COLO668 (cell line): Measurements from ENCODE around the gene FAM20C.
"Not testable (repeated sequence)": the region's sequence is repeated elsewhere in the genome, so short reads cannot be mapped to it uniquely, and the experiment has no call there.

ENCODE experiments used
- DNase-seq: peaks from one replicate; lab custom pipeline; 2025; ENCODE audit not compliant: unreplicated experiment; lab: John Stamatoyannopoulos, UW

Gene FAM20C

DNA sequence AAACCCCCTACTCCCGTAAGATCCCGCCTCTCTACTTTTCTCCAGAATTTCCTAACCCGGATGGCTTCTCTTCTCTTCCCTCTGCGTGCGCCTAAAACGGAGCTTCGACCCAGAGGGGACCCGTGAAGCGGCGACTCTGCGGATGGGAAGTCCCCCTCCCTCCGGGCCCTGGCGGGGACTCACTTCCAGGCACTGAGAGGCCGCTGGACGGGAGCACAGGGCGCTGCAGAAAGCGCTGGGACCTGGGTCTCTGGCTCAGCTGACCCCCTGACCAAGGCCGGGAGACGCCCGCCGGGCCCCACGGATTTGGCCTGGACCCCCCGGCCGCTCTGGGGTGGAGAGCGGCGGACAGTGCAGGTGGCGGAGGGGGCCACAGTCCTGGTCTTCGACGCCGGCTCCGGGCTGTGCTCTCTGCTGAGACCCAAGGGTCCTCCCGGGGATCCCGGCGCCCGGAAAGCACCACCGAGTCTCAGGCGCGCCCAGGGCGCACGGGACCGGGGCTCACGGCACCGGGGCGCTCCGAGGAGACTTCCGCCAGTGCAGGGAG, 96.9 kb downstream of the FAM20C start:
- DNase-seq, result no peak

- no peak for DNase-seq
These were observed 97.6 kb downstream of the FAM20C start, which contains the start of gene FOXL3 for GRCh38 chr7:289756-290553. Gene FOXL3, plus strand, starts transcription at chr7:290170. Its CDS starts 0 bp downstream, at chr7:290170.

DNA sequence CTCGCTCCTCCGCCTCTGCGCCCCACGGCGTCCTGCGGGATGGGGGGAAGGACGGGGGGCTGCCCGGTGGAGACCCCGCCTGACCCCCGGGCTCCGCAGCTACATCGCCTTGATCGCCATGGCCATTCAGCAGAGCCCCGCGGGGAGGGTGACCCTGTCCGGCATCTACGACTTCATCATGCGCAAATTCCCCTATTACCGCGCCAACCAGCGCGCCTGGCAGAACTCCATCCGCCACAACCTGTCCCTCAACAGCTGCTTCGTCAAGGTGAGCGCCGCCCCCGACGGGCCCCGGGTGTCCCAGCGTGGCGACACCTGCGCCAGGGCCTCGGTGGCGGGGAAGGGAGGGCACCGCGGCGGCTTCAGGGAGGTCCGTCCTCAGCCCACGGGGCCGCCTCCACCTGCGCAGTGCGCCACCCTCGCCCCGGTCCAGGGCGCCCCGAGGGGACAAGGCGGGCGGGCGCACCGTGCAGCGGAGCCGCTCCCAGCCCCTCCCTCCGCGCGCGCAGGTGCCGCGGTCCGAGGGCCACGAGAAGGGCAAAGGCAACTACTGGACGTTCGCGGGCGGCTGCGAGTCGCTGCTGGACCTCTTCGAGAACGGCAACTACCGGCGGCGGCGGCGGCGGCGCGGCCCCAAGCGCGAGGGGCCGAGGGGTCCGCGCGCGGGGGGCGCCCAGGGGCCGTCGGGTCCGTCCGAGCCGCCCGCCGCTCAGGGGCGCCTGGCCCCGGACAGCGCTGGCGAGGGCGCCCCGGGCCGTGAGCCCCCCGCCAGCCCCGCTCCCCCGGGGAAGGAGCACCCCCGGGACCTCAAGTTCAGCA, 98.4 kb downstream of the FAM20C start:
- DNase-seq, result no peak

DNA sequence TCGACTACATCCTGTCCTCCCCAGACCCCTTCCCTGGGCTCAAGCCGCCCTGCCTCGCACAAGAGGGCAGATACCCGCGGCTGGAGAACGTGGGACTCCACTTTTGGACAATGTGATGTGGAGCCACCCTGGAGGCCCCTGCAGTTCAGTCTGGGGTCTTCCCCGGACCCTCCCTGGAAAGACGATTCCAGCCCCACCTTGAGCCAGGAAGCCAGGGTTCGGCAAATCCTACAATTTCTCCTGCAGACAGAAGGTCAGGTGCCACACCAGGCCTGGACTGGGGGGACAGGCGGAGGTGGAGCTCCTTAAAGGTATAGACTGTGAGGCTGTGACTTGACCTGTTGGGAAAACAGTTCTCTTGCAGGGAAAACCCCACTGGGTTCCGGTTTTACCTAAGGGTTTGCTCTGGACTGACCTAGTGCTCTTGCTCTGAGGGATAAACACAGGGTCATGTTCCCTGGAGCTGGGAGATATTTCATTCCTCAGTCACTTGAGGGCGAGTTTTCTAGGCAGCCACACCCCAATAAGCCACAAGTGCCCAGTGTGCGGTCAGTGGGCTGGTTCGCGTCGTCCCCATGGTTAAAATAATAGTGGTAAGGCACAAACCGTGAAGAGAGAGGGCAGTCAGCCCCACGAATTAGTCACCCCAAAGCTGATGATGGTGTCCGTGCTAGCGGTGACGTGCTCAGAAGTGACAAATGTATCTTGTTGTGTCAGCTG, 99.2 kb downstream of the FAM20C start:
- DNase-seq, result no peak

DNA sequence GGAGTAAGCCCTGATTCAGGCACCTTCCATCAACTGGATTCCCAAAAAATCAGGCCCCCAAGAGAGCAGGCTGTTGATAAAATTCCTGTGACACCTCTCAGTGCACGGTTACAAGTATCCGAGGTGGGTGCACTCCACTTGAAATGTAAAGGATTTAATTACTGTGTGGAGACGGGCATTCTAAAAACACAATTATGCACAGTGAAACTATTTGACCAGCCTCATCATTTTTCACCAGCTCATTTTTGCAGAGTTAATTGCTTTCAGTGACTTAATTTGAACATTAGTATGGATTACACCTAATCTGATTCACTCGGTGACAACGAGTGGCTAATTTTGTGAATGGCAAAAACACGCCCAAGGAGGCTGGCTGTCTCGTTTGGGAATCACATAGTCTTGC, 99.9 kb downstream of the FAM20C start:
- DNase-seq, result no peak

GRCh38 chr7:292826-293225, 100.5 kb downstream of the FAM20C start:
- DNase-seq, result no peak

GRCh38 chr7:293681-294439, 101.5 kb downstream of the FAM20C start:
- no peak for DNase-seq

DNA sequence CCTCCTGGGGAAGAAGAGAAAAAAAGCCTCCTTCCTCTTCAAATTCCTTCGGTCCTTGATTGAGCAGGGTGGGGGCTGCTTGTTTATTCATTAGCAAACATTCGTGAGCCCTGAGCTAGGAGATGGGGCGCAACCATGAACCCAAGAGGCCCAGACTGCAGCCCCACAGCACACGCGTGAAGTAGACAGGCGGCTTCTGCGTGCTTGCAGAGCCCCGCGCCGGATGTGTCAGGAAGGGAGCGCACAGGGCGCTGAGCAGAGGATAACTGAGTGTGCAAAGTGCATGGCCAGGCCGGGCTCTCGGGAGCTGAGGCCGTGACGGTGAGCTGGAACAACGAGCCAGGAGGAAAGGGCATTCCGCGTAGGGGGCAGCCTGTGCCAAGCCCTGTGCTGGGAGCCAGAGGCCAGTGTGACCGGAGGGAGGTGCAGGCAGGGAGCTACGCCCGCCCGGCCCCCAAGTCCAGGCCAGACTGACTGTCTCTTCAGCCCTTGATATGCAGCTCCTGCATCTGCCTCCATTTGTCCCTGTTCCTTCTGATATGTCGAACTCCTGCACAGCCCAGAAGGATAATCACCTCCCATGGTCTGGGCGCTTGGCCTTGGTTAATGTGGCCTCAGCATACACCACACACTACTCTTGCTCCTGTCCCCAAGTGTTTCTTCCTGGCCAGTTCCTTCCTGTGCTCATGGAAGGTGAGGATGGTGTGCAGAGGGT, 102.2 kb downstream of the FAM20C start:
- no peak for DNase-seq

DNA sequence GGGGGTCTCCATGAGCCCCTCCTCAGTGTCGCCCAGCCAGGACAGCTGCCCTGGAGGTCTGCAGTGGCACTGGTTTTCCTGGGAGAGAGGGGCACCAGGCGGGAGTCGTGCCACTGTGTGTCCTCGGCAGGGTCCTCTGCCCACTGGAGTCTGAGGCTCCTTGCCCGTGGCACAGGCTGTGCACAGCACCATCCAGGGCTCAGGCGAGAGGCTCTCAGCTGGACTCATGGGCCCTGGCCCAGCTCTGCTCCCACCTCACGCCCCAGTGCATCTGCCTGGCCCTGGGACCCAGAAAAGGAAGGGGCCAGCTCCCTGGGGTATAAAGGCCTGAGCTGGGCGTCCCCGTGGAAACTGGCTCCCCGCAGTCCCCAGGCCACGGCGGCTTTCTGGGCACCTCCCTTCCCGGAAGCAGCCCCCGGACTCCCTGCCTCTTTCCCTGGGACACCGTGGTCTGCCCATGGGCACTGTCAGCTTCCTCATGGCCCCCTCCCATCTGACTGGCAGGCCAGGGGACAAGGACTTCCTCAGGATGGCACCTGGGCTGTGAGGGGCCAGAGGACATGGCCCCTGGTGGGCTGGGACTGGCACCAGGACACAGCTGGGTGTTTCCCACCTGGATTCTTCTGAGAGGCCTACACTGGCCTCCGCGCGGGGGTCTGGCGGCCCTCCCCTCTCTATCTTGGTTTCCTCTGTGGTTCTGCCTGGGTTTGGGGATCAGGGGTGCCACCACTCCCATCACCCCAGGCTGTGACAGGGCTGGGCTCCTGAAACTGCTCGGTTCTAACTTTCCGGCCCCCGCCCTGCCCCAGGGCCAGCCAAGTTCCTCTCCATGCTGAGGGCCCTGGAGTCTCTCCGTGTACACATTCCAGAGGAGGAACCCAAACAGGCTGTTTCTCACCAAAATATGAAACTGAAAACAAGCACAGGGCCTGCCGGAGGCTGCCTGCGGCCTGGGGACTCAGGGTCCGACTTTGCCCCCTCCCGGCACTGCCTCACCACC, 103.1 kb downstream of the FAM20C start:
- DNase-seq, result no peak

DNA sequence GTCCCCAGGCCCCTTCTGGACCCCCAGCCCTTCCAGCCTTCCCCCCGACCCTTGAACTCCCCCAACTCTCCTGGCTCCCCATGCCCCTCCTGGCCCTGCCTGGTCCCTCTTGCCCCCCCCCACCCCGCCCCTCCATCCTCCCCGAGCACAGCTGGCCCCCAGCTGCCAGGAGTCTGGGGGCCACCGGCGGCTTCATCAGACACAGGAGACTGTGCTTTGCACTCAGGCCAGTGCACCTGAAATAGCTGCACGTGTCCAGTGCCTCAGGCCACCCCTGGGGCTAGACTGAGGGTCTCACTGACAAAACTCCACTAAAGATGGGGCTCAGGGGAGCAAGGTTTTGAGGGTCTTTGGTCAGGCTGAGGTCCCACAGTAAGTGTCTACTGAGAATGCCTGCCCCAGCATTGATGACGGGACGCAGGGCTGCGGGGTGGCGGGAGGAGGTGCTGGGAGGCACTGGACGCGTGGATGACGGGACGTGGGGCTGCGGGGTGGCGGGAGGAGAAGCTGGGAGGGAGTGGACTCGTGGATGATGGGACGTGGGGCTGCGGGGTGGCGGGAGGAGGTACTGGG, 104.1 kb downstream of the FAM20C start:
- DNase-seq, result no peak

DNA sequence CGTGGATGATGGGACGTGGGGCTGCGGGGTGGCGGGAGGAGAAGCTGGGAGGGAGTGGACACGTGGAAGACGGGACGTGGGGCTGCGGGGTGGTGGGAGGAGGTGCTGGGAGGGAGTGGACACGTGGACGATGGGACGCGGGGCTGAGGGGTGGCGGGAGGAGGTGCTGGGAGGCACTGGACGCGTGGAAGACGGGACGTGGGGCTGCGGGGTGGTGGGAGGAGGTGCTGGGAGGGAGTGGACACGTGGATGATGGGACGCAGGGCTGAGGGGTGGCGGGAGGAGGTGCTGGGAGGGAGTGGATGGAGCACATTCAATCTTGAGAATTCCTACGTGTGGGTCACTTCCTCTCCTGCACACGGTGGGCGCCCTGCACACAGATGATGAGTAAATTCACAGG, 104.8 kb downstream of the FAM20C start:
- DNase-seq, result not testable (repeated sequence)

- no peak for DNase-seq
These were observed 105.4 kb downstream of the FAM20C start for GRCh38 chr7:297611-298374.

DNA sequence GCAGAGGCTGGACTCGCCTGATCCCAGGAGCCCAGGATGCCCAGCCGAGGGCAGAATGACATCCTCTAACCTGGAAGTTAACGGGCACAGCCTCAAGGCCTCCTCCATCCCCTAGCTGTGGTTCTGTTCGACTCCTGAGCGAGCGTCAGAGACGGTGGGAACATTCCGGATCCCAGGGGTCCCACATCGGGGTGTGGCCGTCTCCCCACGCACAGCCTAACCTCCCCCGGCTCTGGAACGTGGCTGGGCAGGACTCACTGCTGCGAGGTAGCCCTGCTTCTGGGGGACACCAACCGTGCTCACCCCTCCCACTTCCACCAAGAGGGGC, 106.0 kb downstream of the FAM20C start:
- DNase-seq, result no peak

DNA sequence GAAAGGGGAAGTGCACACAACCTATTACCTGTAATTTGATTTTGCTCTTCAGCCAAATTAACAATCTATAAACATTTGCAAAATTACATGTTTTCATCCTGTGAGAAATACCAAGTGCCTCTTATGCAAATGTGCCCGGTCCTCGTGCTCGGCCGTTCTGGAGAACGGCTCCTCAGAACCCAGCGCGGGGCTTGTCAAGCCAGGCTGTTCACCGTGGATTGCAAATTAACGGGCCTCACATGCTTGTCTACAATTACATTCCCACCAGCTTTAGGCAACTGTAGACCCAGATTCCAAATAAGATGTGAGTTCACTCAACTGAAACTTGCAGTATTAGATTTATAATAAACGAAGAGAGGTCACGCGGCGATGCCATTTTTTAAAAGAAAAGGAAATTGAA, 106.4 kb downstream of the FAM20C start:
- no peak for DNase-seq

GRCh38 chr7:299169-299568, 106.8 kb downstream of the FAM20C start:
- DNase-seq, result no peak

- no peak for DNase-seq
These were observed 107.3 kb downstream of the FAM20C start for GRCh38 chr7:299628-300027.

- no peak for DNase-seq
These were observed 107.7 kb downstream of the FAM20C start for GRCh38 chr7:300048-300447.
